HG02642 (cell line): ENCODE data around the gene PKIG.

ENCODE experiments used
- ATAC-seq: cut with Tn5 transposase; IDR thresholded peaks from one replicate; pipeline ENCODE4 v1.9.1; 2021; ENCODE audit warnings: mild to moderate bottlenecking; ENCODE audit not compliant: unreplicated experiment, poor library complexity

PKIG gene

GRCh38 chr20:44593751-44594150 is 11.4 kb downstream of the PKIG start:
- no peak for ATAC-seq

GRCh38 chr20:44594730-44595129 is 12.4 kb downstream of the PKIG start:
- ATAC-seq = no peak

- no peak for ATAC-seq
Observed at GRCh38 chr20:44596010-44596409, 13.6 kb downstream of the PKIG start.

DNA sequence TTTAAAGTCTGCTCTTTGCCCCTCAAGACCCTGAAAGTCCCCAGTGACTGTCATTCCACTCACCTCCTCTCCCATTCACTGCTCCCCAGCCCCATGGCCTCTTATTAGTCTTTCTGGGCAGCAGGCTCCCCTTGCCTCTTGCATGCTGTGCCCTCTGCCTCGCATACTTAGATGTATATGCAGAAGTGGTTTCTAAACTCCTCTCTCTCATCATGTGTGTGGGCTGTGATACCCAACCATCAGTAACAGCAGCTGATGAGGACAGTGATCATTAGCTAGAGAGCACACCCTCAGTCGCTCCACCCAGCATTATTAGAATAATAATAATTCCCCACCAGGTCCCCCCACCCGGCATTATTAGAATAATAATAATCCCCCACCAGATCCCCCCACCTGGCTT is 14.5 kb downstream of the PKIG start:
- ATAC-seq = no peak

GRCh38 chr20:44597516-44597915 is 15.1 kb downstream of the PKIG start:
- ATAC-seq = no peak

GRCh38 chr20:44597930-44598329 is 15.6 kb downstream of the PKIG start:
- ATAC-seq = no peak

DNA sequence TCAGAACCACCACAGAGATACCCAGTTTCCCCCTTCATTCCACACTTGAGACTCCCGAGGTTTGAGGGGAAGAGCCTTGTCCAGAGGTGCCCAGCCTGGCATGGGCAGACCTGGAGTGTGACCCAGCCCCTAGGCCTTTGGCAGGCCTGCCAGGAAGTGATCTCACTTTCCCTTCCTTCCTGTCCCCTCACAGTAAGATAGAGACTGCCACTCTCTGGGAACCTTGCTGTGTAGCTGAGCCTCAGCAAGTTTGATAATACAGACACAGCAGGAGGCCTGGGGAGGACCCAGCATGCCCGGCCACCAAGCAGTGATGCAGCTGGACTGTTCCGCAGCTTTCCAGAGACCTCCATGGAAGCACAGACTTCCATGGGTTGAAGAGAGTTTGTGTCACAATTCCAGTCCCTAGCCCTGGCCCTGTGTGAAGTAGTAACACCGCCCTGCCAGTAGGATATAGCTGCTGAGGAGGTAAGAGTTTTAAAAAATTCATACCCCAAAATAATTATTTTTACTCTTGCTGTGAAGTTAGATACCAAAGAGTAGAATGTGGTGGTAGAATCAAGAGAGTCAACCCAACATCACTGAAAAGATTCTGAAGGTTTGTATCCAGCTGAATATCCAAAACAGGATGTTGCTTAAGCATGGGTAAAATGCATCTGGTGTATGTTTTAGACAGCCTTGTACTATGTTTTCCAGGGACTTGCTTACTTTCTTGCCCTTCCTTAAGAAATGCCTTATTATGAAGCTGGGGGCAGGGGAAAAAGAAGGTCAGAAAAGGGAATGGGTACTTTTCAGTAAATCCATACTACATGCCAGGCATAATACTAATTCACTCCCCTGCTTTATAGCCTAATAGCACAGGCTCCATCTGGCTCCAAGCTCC is 16.3 kb downstream of the PKIG start:
- no peak for ATAC-seq

DNA sequence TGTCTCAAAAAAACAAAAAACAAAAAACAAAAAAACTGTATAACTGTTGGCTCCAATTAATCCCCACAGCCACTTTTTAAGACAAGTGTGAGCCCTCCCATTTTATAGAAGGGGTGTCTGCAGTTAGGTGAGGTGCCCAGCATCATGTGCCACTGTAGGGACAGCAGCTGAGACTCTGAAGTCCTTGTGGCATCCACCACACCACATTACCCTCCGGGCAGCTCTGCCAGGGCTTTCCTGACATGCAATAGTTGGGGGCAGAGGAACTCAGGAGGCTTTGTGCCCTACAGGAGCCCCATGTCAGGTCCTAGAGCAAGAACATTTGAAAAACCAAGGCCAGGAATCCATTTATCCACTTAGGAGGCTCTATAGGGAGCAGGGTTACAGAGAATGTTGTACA is 17.3 kb downstream of the PKIG start:
- no peak for ATAC-seq

DNA sequence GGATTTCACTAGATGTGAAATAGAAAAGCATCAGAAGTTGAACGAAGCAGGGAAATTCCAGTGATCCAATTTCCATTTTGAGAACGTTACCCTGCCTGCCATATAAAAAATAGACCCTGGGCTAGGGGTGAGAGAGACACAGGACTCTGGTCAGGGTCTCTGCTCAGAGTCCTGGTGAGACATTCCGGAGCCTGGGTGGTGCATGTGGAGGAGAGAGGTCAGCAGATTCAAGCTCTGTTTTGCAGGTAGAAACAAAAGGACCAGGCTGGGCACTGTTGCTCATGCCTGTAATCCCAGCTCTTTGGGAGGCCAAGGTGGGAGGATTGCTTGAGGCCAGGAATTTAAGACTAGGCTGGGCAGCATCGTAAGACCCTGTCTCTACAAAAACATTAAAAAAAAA is 17.9 kb downstream of the PKIG start:
- ATAC-seq = no peak

GRCh38 chr20:44600758-44601201 is 18.4 kb downstream of the PKIG start:
- ATAC-seq = no peak

- no peak for ATAC-seq
Observed at GRCh38 chr20:44601236-44601671, 18.9 kb downstream of the PKIG start.

- ATAC-seq = no peak
Observed at GRCh38 chr20:44601801-44602204, 19.4 kb downstream of the PKIG start.

- no peak for ATAC-seq
Observed at GRCh38 chr20:44603327-44603726, 20.9 kb downstream of the PKIG start.

GRCh38 chr20:44606725-44607441 is 24.5 kb downstream of the PKIG start:
- no peak for ATAC-seq

GRCh38 chr20:44609006-44609515 is 26.7 kb downstream of the PKIG start:
- peak; percentile 4 for ATAC-seq

GRCh38 chr20:44609516-44610312 is 27.3 kb downstream of the PKIG start:
- ATAC-seq = peak; percentile 83

DNA sequence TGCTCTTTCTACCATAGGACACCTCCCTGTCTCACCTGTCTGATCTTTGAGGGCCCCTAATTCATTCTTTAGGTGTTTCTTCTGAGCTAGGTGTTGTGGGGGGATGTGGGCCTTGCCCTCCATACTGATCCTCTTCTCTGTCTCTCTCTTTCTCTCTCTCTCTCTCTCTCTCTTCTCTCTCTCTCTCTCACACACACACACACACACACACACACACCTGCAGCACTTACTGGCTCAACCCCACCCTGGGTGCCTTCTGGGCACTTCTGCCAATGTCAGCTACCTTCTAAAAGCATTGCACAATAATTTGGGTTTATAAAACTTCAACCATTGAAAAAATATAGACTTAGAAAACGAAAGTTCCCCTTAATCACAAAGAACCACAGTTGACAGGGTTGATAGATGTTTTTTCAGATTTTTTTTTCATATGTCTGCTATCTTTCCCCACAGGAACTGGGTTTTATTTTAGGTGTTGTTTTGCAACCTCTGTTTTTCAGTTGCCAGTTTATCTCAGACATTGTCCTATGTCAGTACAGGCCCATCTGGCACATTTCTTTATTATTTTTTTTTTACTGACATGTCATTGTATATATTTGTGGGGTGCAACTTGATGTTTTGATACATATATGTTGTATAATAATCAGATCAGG is 28.1 kb downstream of the PKIG start:
- ATAC-seq = no peak

GRCh38 chr20:44613575-44613974 is 31.2 kb downstream of the PKIG start:
- ATAC-seq = no peak

DNA sequence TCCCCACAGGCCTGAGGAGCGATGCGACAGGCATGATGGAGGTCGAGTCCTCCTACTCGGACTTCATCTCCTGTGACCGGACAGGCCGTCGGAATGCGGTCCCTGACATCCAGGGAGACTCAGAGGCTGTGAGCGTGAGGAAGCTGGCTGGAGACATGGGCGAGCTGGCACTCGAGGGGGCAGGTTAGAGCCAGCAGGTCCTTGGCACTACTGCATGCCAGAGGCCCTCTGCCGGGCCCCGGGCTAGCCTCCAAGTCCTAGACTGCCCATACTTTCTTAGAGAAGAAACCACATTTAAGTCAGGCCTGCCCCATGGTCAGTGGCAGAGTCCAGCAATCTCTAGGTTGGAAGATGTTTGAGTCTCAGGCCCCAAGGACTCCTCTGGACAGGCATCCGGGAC is 32.1 kb downstream of the PKIG start:
- ATAC-seq = no peak

GRCh38 chr20:44615169-44615791 is 32.9 kb downstream of the PKIG start:
- no peak for ATAC-seq
